ENCODE measurements around the gene KRTAP5-2. TPM values are rescaled to one million over a fixed set of nuclear protein-coding genes. Genes with fewer than 3 reads are reported as not detected.

KRTAP5-2 gene
- total RNA-seq, 2 donors from 2014 or later, result not detected

DNA sequence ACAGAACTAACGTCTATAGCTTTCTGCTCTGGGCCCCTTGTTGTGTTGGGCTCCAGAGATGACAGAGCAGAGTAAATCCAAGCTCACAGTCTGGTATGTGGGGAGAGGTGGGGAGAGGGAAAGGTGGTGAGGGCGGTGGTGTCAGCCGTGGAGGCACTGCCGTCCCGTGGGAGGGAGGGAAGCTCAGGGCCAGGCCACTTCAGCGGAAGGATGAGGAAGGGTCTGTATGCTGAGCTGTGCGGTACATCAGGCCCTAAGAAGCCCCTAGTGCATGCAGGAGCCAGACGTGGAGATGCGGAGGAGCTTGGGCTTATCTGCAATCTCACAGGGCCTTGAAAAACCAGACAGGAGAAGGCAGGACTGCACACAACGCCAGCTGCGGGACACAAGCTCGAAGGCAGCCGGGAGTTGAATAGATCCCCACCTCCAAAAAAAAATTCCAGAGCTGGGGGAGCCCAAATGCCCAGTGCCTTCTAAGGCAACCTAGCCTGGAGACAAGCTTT lies 33.0 kb upstream of the KRTAP5-2 start:
- TF ChIP-seq POLR2AphosphoS5 (IDR thresholded peaks at IDR 0.05) (no peak), POLR2A (IDR thresholded peaks at IDR 0.05) (no peak)
- TF ChIP-seq, protein P1, sequence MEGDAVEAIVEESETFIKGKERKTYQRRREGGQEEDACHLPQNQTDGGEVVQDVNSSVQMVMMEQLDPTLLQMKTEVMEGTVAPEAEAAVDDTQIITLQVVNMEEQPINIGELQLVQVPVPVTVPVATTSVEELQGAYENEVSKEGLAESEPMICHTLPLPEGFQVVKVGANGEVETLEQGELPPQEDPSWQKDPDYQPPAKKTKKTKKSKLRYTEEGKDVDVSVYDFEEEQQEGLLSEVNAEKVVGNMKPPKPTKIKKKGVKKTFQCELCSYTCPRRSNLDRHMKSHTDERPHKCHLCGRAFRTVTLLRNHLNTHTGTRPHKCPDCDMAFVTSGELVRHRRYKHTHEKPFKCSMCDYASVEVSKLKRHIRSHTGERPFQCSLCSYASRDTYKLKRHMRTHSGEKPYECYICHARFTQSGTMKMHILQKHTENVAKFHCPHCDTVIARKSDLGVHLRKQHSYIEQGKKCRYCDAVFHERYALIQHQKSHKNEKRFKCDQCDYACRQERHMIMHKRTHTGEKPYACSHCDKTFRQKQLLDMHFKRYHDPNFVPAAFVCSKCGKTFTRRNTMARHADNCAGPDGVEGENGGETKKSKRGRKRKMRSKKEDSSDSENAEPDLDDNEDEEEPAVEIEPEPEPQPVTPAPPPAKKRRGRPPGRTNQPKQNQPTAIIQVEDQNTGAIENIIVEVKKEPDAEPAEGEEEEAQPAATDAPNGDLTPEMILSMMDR (IDR thresholded peaks at IDR 0.05), result no peak
- Histone ChIP-seq H3K27me3 (replicated peaks; ENCODE audit: insufficient read depth) (peaks cover 6% of the 10 kb centered on the region), H3K4me3 (no peak overlapping the region), H3K27ac (no peak overlapping the region), H3K9me3 (no peaks in the 10 kb centered on the region), H3K36me3 (no peaks in the 10 kb centered on the region), H3K4me1 (replicated peaks) (no peaks in the 10 kb centered on the region)
- 66% methylated on average over 13 of the region's 13 CpGs for WGBS
- intact Hi-C loops (cut with DNase I), result no loop called here
- DNase-seq (ENCODE audit: low spot score), result no peak

DNA sequence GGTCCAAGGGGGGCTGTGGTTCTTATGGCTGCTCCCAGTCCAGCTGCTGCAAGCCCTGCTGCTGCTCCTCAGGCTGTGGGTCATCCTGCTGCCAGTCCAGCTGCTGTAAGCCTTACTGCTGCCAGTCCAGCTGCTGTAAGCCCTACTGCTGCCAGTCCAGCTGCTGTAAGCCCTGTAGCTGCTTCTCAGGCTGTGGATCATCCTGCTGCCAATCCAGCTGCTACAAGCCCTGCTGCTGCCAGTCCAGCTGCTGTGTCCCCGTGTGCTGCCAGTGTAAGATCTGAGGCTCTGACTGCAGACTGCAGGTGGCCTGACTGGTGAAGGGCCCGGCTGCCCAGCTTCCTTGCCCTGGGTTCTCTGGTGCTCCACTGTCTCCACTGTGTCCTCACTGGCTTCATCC lies 32.2 kb upstream of the KRTAP5-2 start:
- 55% methylated on average over 2 of the region's 2 CpGs for WGBS
- Histone ChIP-seq H3K9me3 (no peaks in the 10 kb centered on the region), H3K36me3 (no peaks in the 10 kb centered on the region), H3K27ac (no peak overlapping the region), H3K27me3 (replicated peaks; ENCODE audit: insufficient read depth) (peaks cover 6% of the 10 kb centered on the region), H3K4me3 (no peak overlapping the region), H3K4me1 (replicated peaks) (no peaks in the 10 kb centered on the region)
- TF ChIP-seq, protein P1 (IDR thresholded peaks at IDR 0.05), result no peak
- no peak for TF ChIP-seq POLR2AphosphoS5 (IDR thresholded peaks at IDR 0.05)
- no peak for TF ChIP-seq POLR2A (IDR thresholded peaks at IDR 0.05)
- no peak for DNase-seq (ENCODE audit: low spot score)
- intact Hi-C loops (cut with DNase I), result no loop called here

DNA sequence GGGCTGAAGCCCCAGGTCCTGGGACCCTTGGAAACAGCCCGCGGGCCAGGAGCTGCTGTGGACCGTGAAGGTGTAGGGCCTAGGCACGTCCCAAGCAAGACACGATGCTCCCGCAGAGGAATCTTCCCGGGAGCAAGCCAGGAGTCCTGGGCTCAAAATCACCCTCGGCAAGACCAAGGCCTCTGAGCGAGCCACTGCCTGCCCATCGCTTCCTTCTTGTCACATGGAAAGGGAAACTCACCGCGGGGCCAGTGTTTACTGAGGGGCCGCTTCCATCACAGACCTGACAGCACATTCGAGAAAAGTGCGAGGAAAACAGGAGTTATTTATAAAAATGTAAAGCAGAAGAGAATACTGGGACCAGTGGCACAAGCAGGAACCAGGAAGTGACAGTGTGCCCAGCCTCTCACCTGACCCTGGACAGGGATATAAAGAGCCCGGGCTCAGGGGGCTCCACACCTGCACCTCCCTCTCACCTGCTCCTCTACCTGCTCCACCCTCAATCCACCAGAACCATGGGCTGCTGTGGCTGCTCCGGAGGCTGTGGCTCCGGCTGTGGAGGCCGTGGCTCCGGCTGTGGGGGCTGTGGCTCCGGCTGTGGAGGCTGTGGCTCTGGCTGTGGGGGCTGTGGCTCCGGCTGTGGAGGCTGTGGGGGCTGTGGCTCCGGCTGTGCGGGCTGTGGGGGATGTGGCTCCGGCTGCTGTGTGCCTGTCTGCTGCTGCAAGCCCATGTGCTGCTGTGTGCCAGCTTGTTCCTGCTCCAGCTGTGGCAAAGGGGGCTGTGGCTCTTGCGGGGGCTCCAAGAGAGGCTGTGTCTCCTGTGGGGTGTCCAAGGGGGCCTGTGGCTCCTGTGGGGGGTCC lies 31.5 kb upstream of the KRTAP5-2 start, which contains the start of gene KRTAP5-5:
KRTAP5-5 (plus strand) TSS at position 450 of the 860 bp plus-strand sequence; CDS start at position 516, 66 bp downstream.
- TF ChIP-seq, protein P1 (IDR thresholded peaks at IDR 0.05), result no peak
- no peak for TF ChIP-seq POLR2A (IDR thresholded peaks at IDR 0.05)
- TF ChIP-seq POLR2AphosphoS5 (IDR thresholded peaks at IDR 0.05), result no peak
- no peaks in the 10 kb centered on the region for H3K4me1 ChIP-seq (replicated peaks)
- no peak within 1 kb of the TSS for H3K4me3 ChIP-seq
- DNase-seq (ENCODE audit: low spot score), result no peak
- peaks cover 6% of the 10 kb centered on the region for H3K27me3 ChIP-seq (replicated peaks; ENCODE audit: insufficient read depth)
- 60% methylated on average over 16 of the region's 26 CpGs for WGBS
- no peaks in the 10 kb centered on the region for H3K36me3 ChIP-seq
- H3K27ac ChIP-seq, result no peak within 1 kb of the TSS
- H3K9me3 ChIP-seq, result no peaks in the 10 kb centered on the region
- intact Hi-C loops (cut with DNase I), result no loop called here

DNA sequence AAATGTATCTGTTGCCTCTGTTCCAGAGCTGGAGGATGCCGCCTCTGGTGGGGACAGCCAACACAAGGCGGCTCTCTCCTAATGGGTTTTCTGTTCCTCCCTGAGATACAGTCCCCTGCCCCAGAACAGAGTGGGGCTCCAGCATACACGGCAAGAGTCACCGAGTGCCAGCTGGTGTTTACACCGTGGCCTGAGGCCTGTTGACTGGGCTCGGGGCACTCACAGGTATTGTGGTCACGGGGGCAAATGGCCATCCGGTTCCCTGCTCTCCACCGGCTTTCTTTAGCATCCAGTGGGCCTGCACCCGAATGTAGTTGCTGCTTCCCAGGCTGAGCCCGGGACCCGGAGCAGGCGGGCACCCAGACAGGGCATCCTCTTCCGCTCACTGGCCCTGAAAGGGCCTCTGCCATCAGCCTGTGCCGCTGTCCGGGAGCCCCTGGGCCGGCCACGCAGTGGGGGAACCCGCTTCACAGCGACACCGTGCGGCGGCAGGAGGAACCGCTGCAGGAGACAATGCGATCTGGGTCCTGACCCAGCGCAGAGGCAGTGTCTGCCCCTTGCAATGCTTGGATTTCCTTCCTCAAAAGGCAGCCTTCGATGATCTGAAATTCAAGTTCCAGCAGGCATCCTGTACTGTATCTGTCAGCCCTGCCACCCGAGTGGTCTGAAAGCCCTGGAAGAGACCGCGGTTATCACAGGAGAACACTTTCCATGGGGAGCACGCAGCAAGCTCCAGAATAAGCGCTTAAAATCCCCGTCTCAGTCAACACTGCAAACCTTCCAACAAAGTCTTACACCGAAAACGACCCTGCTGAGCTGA lies 30.6 kb upstream of the KRTAP5-2 start:
- Histone ChIP-seq H3K4me1 (replicated peaks) (no peaks in the 10 kb centered on the region), H3K4me3 (no peak overlapping the region), H3K27ac (no peak overlapping the region), H3K36me3 (no peaks in the 10 kb centered on the region), H3K9me3 (no peaks in the 10 kb centered on the region), H3K27me3 (replicated peaks; ENCODE audit: insufficient read depth) (peaks cover 3% of the 10 kb centered on the region)
- intact Hi-C loops (cut with DNase I), result no loop called here
- TF ChIP-seq POLR2AphosphoS5 (IDR thresholded peaks at IDR 0.05), result no peak
- TF ChIP-seq, protein P1 (IDR thresholded peaks at IDR 0.05), result peak; percentile 53 to 78 (median 63)
- DNase-seq (ENCODE audit: low spot score), result no peak
- WGBS, result 48% methylated on average over 24 of the region's 35 CpGs

Data from prostate gland (tissue), 2 donors.